ENCODE results near the gene PPIL6. TPM values are rescaled to one million over a fixed set of nuclear protein-coding genes. Genes with fewer than 3 reads are reported as not detected.

PPIL6 gene
- total RNA-seq, 3 donors from 2014 or later, result 2.6 to 16.5 (median 2.9) TPM

GRCh38 chr6:109417646-109418045 is 22.8 kb downstream of the PPIL6 start:
- DNase-seq (ENCODE audit: low spot score in 2 of 2), result no peak

GRCh38 chr6:109411034-109411433 is 29.4 kb downstream of the PPIL6 start:
- Histone ChIP-seq H3K27ac (no peak overlapping the region), H3K27me3 (no peaks in the 10 kb centered on the region), H3K4me1 (no peaks in the 10 kb centered on the region), H3K9me3 (peaks cover 0 to 4% of the 10 kb centered on the region in 2 donors), H3K36me3 (no peaks in the 10 kb centered on the region), H3K4me3 (no peak overlapping the region)
- TF ChIP-seq POLR2AphosphoS5 (IDR thresholded peaks at IDR 0.05), result no peak
- intact Hi-C loops (cut with DNase I; ENCODE audit: low total_unique reads), result no loop called here
- DNase-seq (ENCODE audit: low spot score in 2 of 2), result no peak

More at GRCh38 chr6:109417646-109418045, 22.8 kb downstream of the PPIL6 start:
- Histone ChIP-seq H3K27ac (no peak overlapping the region), H3K27me3 (no peaks in the 10 kb centered on the region), H3K4me1 (no peaks in the 10 kb centered on the region), H3K36me3 (no peaks in the 10 kb centered on the region), H3K4me3 (no peak overlapping the region), H3K9me3 (no peaks in the 10 kb centered on the region)
- TF ChIP-seq POLR2A (IDR thresholded peaks at IDR 0.05), result no peak
- TF ChIP-seq POLR2AphosphoS5 (IDR thresholded peaks at IDR 0.05), result no peak
- TF ChIP-seq, protein P1, sequence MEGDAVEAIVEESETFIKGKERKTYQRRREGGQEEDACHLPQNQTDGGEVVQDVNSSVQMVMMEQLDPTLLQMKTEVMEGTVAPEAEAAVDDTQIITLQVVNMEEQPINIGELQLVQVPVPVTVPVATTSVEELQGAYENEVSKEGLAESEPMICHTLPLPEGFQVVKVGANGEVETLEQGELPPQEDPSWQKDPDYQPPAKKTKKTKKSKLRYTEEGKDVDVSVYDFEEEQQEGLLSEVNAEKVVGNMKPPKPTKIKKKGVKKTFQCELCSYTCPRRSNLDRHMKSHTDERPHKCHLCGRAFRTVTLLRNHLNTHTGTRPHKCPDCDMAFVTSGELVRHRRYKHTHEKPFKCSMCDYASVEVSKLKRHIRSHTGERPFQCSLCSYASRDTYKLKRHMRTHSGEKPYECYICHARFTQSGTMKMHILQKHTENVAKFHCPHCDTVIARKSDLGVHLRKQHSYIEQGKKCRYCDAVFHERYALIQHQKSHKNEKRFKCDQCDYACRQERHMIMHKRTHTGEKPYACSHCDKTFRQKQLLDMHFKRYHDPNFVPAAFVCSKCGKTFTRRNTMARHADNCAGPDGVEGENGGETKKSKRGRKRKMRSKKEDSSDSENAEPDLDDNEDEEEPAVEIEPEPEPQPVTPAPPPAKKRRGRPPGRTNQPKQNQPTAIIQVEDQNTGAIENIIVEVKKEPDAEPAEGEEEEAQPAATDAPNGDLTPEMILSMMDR (IDR thresholded peaks at IDR 0.05), result no peak
- intact Hi-C loops (cut with DNase I; ENCODE audit: low total_unique reads), result no loop called here

- H3K27ac ChIP-seq, result no peak overlapping the region
- no peak for DNase-seq (ENCODE audit: low spot score in 2 of 2)
- TF ChIP-seq, protein P1 (IDR thresholded peaks at IDR 0.05), result no peak
- TF ChIP-seq POLR2A (IDR thresholded peaks at IDR 0.05) (no peak), POLR2AphosphoS5 (IDR thresholded peaks at IDR 0.05) (no peak)
- H3K4me1 ChIP-seq, result no peaks in the 10 kb centered on the region
- no peaks in the 10 kb centered on the region for H3K27me3 ChIP-seq
- H3K4me3 ChIP-seq, result no peak overlapping the region
- no peaks in the 10 kb centered on the region for H3K36me3 ChIP-seq
- intact Hi-C loops (cut with DNase I; ENCODE audit: low total_unique reads), result no loop called here
- H3K9me3 ChIP-seq, result no peaks in the 10 kb centered on the region
Measured at GRCh38 chr6:109406196-109406595, 34.2 kb downstream of the PPIL6 start.

DNA sequence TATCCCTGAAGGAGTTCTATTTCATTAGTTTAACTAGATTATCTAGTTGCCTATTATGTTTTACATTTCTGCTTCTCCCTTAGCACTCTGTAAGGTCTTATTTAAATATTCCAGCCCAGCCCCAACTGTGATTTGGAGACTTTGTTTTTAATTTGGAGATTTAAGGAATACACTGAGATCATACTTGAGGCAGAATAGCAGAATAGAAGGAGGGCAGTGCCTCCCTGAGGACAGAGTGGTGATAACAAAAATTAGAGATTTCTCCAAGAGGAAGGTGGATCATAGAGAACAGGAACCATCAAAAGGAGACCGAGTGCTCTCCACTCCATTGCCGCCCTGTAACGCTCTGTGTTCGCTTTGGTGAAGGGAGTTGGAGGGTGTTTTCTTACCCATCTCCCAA is 43.4 kb downstream of the PPIL6 start:
- no peak overlapping the region for H3K4me3 ChIP-seq
- DNase-seq (ENCODE audit: low spot score in 2 of 2), result no peak
- no peaks in the 10 kb centered on the region for H3K9me3 ChIP-seq
- no peaks in the 10 kb centered on the region for H3K4me1 ChIP-seq
- intact Hi-C loops (cut with DNase I; ENCODE audit: low total_unique reads), result no loop called here
- no peak for TF ChIP-seq POLR2A (IDR thresholded peaks at IDR 0.05)
- TF ChIP-seq, protein P1 (IDR thresholded peaks at IDR 0.05), result no peak
- TF ChIP-seq POLR2AphosphoS5 (IDR thresholded peaks at IDR 0.05), result no peak
- no peaks in the 10 kb centered on the region for H3K27me3 ChIP-seq
- no peaks in the 10 kb centered on the region for H3K36me3 ChIP-seq
- no peak overlapping the region for H3K27ac ChIP-seq

DNA sequence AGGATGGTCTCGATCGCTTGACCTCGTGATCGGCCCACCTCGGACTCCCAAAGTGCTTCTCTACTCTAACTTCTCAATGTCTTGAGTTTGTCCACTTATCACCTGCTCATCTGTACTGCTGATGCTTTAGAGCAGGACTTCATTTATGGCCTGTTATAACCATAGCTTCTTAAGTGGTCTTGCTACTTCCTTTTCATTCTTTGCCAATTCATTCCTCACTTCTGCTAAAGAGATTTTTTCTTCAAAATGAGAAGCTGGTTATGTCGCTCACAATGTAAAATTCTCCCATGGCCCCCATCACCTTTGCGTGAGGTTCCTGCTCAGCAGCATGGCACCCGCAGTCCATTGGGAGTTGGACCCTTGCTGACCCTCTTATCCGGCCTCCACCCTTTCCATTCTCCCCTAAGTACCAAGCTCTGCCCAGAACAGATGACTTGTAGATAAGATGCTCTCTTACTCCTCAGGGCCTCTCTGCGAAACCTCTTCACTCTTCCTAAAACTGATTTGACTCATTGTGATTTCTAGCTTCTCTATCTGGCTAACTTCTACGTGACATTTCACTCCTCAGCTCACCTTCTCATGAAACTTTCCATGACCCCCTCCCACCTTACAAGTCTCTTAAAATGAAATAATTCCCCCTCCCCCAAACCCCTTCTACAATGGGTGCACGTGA is 44.2 kb downstream of the PPIL6 start:
- no peak for DNase-seq (ENCODE audit: low spot score in 2 of 2)
- no peaks in the 10 kb centered on the region for H3K27me3 ChIP-seq
- no peak overlapping the region for H3K27ac ChIP-seq
- H3K36me3 ChIP-seq, result no peaks in the 10 kb centered on the region
- no peaks in the 10 kb centered on the region for H3K9me3 ChIP-seq
- intact Hi-C loops (cut with DNase I; ENCODE audit: low total_unique reads), result no loop called here
- TF ChIP-seq POLR2A (IDR thresholded peaks at IDR 0.05) (no peak), POLR2AphosphoS5 (IDR thresholded peaks at IDR 0.05) (no peak)
- TF ChIP-seq, protein P1 (IDR thresholded peaks at IDR 0.05), result no peak
- H3K4me1 ChIP-seq, result no peaks in the 10 kb centered on the region
- no peak overlapping the region for H3K4me3 ChIP-seq
